Measurements from ENCODE around the gene CLSTN3.

- TF ChIP-seq CTCF (IDR thresholded peaks at IDR 0.05) (no peak), POLR2A (IDR thresholded peaks at IDR 0.05) (no peak)
Measured at GRCh38 chr12:7096979-7097378, 33.2 kb upstream of the CLSTN3 start.
